Tibial nerve (tissue), 4 donors: ENCODE data around the gene NSD1. TPM values are rescaled to one million over a fixed set of nuclear protein-coding genes. Genes with fewer than 3 reads are reported as not detected.

ENCODE experiments used
- DNase-seq, 2 donors: peaks; one replicate each; pipeline ENCODE4 v3.0.0-alpha.2; 2019; ENCODE audit warnings: low spot score in 2 of 2
- H3K27ac ChIP-seq, 4 donors: fragments of 200-600 bp; sonication (generic) in 3 of 4; one replicate each; pipeline ENCODE4 v1.5.1; 2017 to 2019; ENCODE audit warnings: mild to moderate bottlenecking in 1 of 4
- H3K27me3 ChIP-seq, 2 donors: fragments of 200-600 bp; sonication (generic) in 1 of 2; one replicate each; pipeline versions ENCODE4 v1.5.1 to v1.6.0; 2017 to 2019
- H3K36me3 ChIP-seq, 3 donors: fragments of 200-600 bp; sonication (generic); one replicate each; pipeline ENCODE4 v1.5.1; 2018 to 2019
- H3K4me1 ChIP-seq, 4 donors: fragments of 200-600 bp; sonication (generic) in 3 of 4; one replicate each; pipeline ENCODE4 v1.5.1; 2017 to 2019
- H3K4me3 ChIP-seq, 4 donors: fragments of 200-600 bp; sonication (generic) in 3 of 4; one replicate each; pipeline ENCODE4 v1.5.1; 2017 to 2019; ENCODE audit warnings: mild to moderate bottlenecking in 1 of 4, moderate library complexity in 1 of 4
- H3K9me3 ChIP-seq, 4 donors: fragments of 200-600 bp; sonication (generic) in 3 of 4; one replicate each; pipeline ENCODE4 v1.5.1; 2017 to 2019
- EP300 ChIP-seq, 2 donors: sonication (generic); formaldehyde crosslinking; IDR thresholded peaks; one replicate each; pipeline ENCODE4 v1.6.1; 2017; ENCODE audit warnings: antibody characterized with exemption in 2 of 2, mild to moderate bottlenecking in 1 of 2
- POLR2A ChIP-seq, 2 donors: fragments of 450-650 bp; IDR thresholded peaks; one replicate each; pipeline ENCODE4 v1.6.1; 2017; ENCODE audit warnings: antibody characterized with exemption in 2 of 2, mild to moderate bottlenecking in 2 of 2, moderate library complexity in 2 of 2
- WGBS, 2 donors: methylation state at CpG; one replicate each; pipeline ENCODE4 v1.1.5; 2018; 5-methylcytosine and 5-hydroxymethylcytosine counted together
- total RNA-seq, 4 donors: library from RNA; depleted of rRNA; stranded (reverse); fragments of >200 nt; gene quantifications; one replicate each; pipeline ENCODE4 v1.1.0, GENCODE V29; 2016
- TF ChIP-seq, protein P1 (sequence below), 5 experiments: fragments of 200-600 bp in 3 of 5; fragments of 450-650 bp in 2 of 5; sonication (generic) in 3 of 5; IDR thresholded peaks; one replicate each; pipeline ENCODE4 v1.5.1; 2016 to 2019; ENCODE audit warnings: antibody characterized with exemption in 5 of 5, mild to moderate bottlenecking in 3 of 5, moderate library complexity in 2 of 5

NSD1 gene
- total RNA-seq, 4 donors from 2014 or later: 36.6 to 51.3 (median 40.7) TPM

GRCh38 chr5:177327539-177328522 lies 194.3 kb downstream of the NSD1 start:
- peaks cover 0 to 60% (median 6%) of the 10 kb centered on the region in 3 donors for H3K36me3 ChIP-seq
- DNase-seq: no peak
- TF ChIP-seq EP300 (IDR thresholded peaks at IDR 0.05): no peak
- no peak for TF ChIP-seq POLR2A (IDR thresholded peaks at IDR 0.05)
- TF ChIP-seq, protein P1, sequence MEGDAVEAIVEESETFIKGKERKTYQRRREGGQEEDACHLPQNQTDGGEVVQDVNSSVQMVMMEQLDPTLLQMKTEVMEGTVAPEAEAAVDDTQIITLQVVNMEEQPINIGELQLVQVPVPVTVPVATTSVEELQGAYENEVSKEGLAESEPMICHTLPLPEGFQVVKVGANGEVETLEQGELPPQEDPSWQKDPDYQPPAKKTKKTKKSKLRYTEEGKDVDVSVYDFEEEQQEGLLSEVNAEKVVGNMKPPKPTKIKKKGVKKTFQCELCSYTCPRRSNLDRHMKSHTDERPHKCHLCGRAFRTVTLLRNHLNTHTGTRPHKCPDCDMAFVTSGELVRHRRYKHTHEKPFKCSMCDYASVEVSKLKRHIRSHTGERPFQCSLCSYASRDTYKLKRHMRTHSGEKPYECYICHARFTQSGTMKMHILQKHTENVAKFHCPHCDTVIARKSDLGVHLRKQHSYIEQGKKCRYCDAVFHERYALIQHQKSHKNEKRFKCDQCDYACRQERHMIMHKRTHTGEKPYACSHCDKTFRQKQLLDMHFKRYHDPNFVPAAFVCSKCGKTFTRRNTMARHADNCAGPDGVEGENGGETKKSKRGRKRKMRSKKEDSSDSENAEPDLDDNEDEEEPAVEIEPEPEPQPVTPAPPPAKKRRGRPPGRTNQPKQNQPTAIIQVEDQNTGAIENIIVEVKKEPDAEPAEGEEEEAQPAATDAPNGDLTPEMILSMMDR (IDR thresholded peaks at IDR 0.05): no peak
- H3K4me3 ChIP-seq: no peak overlapping the region
- H3K9me3 ChIP-seq: no peaks in the 10 kb centered on the region
- peak overlapping the region in 1 of 4 donors; percentile 15 for H3K27ac ChIP-seq
- H3K4me1 ChIP-seq: no peaks in the 10 kb centered on the region
- no peaks in the 10 kb centered on the region for H3K27me3 ChIP-seq
- WGBS, 2 donors: 69 to 74% methylated on average over 28 of the region's 28 CpGs

DNA sequence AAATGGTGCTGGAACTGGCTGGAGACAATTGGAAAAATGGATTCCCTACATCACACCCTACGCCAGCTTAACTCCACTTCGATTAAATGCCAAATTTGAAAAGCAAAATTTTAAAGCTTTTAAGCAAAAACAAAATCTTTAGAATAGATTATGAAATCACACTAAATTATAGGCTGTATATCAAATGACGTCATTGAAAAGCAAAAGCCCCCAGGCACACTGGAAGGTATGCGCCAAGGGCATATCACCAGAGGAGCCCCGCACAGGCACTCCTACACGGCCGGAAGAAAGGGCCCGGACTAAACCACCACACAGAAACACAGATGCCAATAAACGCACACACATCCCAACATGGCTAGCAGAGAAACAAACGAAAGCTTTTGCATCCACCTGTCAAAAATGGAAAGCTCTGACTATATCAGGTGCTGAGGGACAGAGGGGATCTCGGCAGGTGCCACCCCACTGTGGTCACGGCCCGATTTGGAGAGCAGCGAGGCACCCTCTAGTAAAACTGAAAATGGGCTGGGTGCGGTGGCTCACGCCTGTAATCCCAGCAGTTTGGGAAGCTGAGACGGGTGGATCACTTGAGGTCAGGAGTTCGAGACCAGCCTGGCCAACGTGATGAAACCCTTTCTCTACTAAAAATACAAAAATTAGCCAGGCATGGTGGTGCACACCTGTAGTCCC lies 195.1 kb downstream of the NSD1 start:
- 88 to 93% methylated on average over 19 of the region's 19 CpGs for WGBS, 2 donors
- Histone ChIP-seq H3K27me3 (no peaks in the 10 kb centered on the region), H3K27ac (peak overlapping the region in 1 of 4 donors; percentile 15), H3K36me3 (peaks cover 3 to 69% (median 15%) of the 10 kb centered on the region in 3 donors), H3K9me3 (no peaks in the 10 kb centered on the region), H3K4me3 (no peak overlapping the region), H3K4me1 (no peaks in the 10 kb centered on the region)
- TF ChIP-seq EP300 (IDR thresholded peaks at IDR 0.05): no peak
- no peak for TF ChIP-seq POLR2A (IDR thresholded peaks at IDR 0.05)
- TF ChIP-seq, protein P1 (IDR thresholded peaks at IDR 0.05): no peak
- DNase-seq: no peak

- WGBS, 2 donors: 90 to 95% methylated on average over 3 to 6 of the region's 6 CpGs
- peaks cover 6 to 75% (median 18%) of the 10 kb centered on the region in 3 donors for H3K36me3 ChIP-seq
These were observed 196.3 kb downstream of the NSD1 start for GRCh38 chr5:177329883-177330282.

DNA sequence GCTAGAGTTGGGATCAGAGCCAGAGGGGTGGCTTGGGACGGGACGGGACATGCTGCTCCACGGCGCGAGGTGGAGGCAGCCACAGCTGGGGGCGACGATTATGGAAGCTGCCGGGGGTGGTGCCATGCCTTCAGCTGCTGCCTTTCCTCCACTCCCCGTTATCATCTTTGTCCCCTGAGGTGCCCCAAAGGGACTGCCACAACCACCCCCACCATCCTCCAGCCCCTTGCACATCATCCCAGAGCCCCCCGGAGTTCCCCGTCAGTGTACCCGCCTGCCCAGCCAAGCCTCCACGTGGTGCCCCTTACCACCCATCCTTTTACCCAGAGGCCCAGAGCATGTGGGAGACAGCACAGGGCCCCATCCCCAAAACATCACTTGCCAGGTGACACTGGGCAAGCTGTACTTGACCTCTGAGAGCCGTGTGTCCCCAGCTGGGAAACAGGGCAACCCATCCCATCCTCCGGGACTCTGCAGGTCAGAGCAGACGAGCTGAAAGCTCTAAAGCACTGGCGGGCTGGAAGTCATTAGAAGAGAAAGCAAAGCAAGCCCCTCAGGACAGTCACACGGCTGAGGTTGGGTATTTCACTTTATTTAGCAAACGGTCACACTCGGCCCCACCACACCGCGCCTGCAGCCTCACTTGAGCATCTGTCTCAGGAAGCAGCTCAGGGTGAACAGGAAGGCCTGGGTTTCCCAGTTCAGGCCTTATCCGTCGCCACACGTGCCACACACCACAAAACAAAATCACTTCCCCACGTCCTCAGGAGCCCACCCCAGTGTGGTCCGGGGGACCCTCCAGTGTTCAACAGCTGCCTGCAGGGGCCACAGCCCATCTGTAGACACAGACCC lies 197.6 kb downstream of the NSD1 start:
- no peaks in the 10 kb centered on the region for H3K27me3 ChIP-seq
- no peaks in the 10 kb centered on the region for H3K4me1 ChIP-seq
- H3K4me3 ChIP-seq: no peak overlapping the region
- no peak for DNase-seq
- no peak overlapping the region for H3K27ac ChIP-seq
- H3K36me3 ChIP-seq: peaks cover 6 to 83% (median 24%) of the 10 kb centered on the region in 3 donors
- no peak for TF ChIP-seq POLR2A (IDR thresholded peaks at IDR 0.05)
- TF ChIP-seq, protein P1 (IDR thresholded peaks at IDR 0.05): no peak
- 79 to 82% methylated on average over 27 of the region's 27 CpGs for WGBS, 2 donors
- H3K9me3 ChIP-seq: no peaks in the 10 kb centered on the region

More at GRCh38 chr5:177329883-177330282, 196.3 kb downstream of the NSD1 start:
- no peak overlapping the region for H3K27ac ChIP-seq
- no peaks in the 10 kb centered on the region for H3K4me1 ChIP-seq
- no peaks in the 10 kb centered on the region for H3K9me3 ChIP-seq
- H3K27me3 ChIP-seq: no peaks in the 10 kb centered on the region
- no peak for TF ChIP-seq EP300 (IDR thresholded peaks at IDR 0.05)
- TF ChIP-seq POLR2A (IDR thresholded peaks at IDR 0.05): no peak
- TF ChIP-seq, protein P1 (IDR thresholded peaks at IDR 0.05): no peak
- no peak overlapping the region for H3K4me3 ChIP-seq
- no peak for DNase-seq
